MV-4-11 (cell line): Measurements from ENCODE around the gene CEP76.
"Not testable (repeated sequence)": the region's sequence is repeated elsewhere in the genome, so short reads cannot be mapped to it uniquely, and the experiment has no call there.

ENCODE experiments used
- DNase-seq: peaks from one replicate; lab custom pipeline; 2025; lab: John Stamatoyannopoulos, UW

The CEP76 gene

GRCh38 chr18:12640881-12641200 is 61.7 kb downstream of the CEP76 start:
- no peak for DNase-seq

DNA sequence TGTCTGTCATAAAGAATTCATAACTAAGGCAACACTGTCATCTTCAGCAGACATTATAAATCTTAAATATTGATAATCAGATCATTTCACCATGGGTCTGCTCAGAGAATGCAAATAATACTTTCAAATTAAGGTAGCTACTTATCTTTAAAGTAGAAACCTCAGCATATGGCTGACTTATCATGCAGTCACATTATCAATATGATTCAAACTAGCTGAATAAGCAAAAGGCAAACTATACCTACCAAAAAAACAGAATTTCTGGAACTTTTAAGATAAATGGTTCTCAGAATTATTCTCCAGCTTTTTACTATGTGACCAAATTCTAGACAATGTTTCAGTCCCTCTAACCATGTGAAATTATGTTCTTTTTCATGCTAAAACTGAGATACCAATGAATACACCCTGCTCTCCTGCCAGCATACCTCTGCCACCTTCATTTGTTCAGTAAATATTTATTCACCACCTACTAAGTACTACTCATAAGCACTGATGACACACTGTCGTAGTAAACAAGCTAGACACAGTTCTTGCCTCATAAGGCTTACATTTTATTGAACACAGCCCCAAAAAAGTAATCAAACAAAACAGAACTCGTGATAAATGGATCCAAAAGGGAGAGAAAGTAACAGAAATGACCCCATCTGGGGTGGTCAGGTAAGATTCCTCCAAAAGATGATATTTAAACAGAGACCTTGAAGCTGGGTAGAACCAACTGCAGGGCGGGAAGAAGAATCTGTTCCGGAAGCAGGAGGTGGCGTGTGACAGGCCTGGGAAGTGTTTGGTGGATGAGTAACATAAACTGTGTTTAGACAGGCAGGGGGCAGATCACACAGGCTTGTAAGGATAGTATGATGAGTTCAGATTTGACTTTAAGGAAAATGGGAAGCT is 62.3 kb downstream of the CEP76 start:
- no peak for DNase-seq

DNA sequence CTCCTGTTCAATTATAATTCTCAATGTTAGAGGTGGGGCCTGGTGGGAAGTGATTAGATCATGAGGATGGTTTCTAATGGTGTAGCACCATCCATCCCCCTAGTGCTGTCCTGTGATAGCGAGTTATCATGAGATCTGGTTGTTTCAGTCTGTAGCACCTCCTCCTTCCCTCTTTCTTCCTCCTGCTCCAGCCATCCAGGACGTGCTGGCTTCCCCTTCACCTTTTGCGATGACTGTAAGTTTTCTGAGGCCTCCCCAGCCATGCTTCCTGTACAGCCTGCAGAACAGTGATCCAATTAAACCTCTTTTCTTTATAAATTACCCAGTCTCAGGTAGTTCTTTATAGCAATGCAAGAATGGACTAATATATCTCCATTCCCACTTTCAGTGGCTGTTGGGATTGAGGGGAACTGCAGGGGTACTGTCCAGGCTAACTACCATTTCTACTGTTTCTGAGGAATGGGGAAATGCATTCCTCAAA is 63.8 kb downstream of the CEP76 start:
- DNase-seq: no peak

- no peak for DNase-seq
Observed at GRCh38 chr18:12637901-12638643, 64.5 kb downstream of the CEP76 start.

DNA sequence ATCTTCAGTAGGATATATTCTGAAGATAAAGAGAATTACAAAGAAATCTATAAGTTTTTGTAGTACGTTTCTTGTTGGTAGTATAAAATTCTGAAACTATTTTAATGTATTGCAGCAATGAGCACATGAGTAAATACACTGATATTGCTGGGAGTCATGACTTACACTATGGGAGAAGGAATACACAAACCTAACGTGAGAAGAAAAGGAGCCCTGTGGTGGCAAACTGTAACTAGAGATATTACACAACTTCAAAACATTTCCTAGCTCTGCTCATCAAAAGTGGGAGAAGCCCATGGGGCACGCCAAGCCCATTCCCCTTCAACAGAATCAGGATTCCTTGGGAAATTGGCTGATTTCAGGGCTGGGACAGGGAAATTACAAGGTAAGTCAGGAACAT is 65.1 kb downstream of the CEP76 start:
- DNase-seq: no peak

DNA sequence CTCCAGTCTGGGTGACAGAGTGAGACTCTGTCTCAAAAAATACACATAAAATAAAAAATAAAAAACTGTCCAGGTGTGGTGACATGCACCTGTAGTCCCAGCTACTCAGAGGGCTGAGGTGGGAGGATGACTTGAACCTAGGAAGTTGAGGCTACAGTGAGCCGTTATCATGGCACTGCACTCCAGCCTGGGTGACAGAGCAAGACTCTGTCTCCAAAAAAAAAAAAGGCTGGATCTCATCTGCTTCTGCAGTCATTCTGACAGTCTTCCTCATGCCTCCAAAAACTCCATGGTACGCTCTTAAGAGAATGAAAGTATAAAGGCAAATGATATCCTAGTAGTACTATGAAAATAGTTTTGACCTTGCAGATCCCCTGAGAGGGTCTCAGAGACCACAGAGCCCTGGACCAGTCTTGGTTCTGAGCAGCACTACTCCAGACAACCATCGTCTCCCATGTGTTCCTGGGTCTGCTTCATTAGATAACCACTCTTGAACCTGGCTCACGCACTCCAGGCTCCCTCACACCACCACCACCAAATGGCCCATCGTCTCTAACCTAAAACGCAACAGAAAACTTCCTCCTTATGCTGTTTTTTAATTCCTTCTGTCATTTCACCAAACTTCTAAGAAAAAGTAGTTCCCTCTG is 70.6 kb downstream of the CEP76 start:
- DNase-seq: no peak

GRCh38 chr18:12630136-12630535 is 72.4 kb downstream of the CEP76 start:
- no peak for DNase-seq

DNA sequence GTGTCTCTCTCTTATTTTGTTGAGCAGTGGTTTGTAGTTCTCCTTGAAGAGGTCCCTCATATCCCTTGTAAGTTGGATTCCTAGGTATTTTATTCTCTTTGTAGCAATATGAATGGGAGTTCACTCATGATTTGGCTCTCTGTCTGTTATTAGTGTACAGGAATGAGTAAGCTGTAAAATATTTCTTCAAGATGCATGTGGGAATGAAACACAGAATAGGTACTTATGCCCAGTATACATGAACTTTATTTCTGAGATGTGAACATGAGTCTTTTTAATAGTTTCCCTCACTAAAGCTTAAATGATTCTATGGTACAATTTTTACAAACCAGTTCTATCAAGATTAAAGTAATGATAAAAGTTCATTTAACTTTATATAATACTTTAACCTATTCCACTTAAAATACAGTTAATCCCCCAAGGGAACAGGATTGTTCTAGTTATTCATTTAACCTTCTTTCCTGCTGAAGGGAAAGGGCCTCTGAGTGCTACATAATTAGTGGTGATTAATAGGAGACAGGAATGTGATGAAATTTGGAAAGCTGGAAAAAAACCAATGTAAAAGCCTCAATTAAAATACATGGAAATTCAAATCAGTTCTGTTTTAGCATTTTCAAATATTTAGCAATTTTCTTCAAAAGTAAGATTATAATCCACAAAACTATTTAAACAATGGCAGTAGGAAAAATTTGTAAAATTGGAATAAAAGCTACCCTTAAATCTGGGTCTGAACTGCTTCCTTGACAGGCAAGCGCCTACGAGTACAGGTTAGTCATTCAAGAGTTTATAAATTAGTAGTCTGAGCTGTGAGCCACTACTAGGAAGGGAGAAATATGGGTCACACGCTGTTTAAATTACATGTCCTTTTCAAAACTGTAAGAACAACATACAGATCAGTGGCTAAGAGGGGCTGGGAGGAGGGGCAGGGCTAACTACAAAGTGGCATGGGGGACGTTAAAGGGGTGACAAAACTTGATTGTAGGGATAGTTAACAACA is 73.5 kb downstream of the CEP76 start:
- no peak for DNase-seq

DNA sequence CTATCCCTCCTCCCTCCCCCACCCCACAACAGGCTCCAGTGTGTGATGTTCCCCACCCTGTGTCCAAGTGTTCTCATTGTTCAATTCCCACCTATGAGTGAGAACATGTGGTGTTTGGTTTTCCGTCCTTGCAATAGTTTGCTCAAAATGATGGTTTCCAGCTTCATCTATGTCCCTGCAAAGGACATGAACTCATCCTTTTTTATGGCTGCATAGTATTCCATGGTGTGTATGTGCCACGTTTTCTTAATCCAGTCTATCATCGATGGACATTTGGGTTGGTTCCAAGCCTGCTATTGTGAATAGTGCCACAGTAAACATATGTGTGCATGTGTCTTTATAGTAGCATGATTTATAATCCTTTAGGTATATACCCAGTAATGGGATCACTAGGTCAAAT is 75.3 kb downstream of the CEP76 start:
- DNase-seq: not testable (repeated sequence)

DNA sequence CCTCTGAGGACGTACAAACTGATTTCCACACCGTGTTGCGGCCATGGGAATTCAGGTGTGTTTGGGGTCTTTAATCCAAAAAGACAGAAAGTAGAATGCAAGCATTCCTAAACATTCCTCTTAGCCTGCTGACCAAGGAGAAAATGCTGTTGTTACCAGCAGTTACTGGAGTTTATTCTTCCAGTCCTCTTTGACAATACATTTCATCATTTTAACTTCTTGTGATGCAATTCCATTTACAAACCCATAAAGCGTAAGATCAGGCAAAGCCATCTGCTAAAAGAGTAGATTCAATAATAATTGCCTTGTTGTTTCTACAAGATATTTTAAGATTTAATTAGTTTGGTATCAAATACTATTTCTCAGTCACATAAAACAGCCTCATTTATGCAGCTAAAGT is 77.3 kb downstream of the CEP76 start:
- peak; percentile 6 for DNase-seq
